Testis (tissue), 2 donors: ENCODE data around the gene MMP20.

Experiments
- CTCF ChIP-seq, 3 experiments: fragments of 450-650 bp in 2 of 3; fragments of 200-600 bp in 1 of 3; sonication (generic) in 1 of 3; IDR thresholded peaks; one replicate each; pipeline ENCODE4 v1.5.1; 2016 to 2019; ENCODE audit warnings: antibody characterized with exemption in 3 of 3, mild to moderate bottlenecking in 2 of 3, moderate library complexity in 1 of 3
- POLR2A ChIP-seq: fragments of 450-650 bp; IDR thresholded peaks from one replicate; pipeline ENCODE4 v1.6.1; 2017; ENCODE audit warnings: antibody characterized with exemption, mild to moderate bottlenecking, moderate library complexity

- TF ChIP-seq POLR2A = no peak
- TF ChIP-seq CTCF (IDR thresholded peaks at IDR 0.05) = no peak
Measured at GRCh38 chr11:102661040-102661439, 35.9 kb upstream of the MMP20 start.
